HFF-Myc (cell line): ENCODE data around the gene ST6GALNAC3.
"Not testable (repeated sequence)": the region's sequence is repeated elsewhere in the genome, so short reads cannot be mapped to it uniquely, and the experiment has no call there.

Experiments used
- DNase-seq: peaks from one replicate; pipeline ENCODE4 v3.0.0-alpha.2; 2011; ENCODE audit warnings: low read depth; ENCODE audit errors: extremely low read depth
- H3K4me3 ChIP-seq: replicated peaks from 2 replicates; pipeline ENCODE4 v1.5.1; 2011; ENCODE audit warnings: low read depth, mild to moderate bottlenecking, control low read depth, low read length
- TF ChIP-seq, protein P1 (sequence below): IDR thresholded peaks from 2 replicates; pipeline ENCODE4 v1.5.1; 2012; ENCODE audit warnings: mild to moderate bottlenecking, low read depth, low read length, control low read depth; ENCODE audit errors: missing control alignments

Gene ST6GALNAC3

GRCh38 chr1:76640723-76641122 is 566.2 kb downstream of the ST6GALNAC3 start:
- H3K4me3 ChIP-seq: no peak overlapping the region
- no peak for DNase-seq
- TF ChIP-seq, protein P1, sequence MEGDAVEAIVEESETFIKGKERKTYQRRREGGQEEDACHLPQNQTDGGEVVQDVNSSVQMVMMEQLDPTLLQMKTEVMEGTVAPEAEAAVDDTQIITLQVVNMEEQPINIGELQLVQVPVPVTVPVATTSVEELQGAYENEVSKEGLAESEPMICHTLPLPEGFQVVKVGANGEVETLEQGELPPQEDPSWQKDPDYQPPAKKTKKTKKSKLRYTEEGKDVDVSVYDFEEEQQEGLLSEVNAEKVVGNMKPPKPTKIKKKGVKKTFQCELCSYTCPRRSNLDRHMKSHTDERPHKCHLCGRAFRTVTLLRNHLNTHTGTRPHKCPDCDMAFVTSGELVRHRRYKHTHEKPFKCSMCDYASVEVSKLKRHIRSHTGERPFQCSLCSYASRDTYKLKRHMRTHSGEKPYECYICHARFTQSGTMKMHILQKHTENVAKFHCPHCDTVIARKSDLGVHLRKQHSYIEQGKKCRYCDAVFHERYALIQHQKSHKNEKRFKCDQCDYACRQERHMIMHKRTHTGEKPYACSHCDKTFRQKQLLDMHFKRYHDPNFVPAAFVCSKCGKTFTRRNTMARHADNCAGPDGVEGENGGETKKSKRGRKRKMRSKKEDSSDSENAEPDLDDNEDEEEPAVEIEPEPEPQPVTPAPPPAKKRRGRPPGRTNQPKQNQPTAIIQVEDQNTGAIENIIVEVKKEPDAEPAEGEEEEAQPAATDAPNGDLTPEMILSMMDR: no peak

GRCh38 chr1:76644139-76644538 is 569.6 kb downstream of the ST6GALNAC3 start:
- TF ChIP-seq, protein P1: no peak
- no peak overlapping the region for H3K4me3 ChIP-seq
- no peak for DNase-seq

DNA sequence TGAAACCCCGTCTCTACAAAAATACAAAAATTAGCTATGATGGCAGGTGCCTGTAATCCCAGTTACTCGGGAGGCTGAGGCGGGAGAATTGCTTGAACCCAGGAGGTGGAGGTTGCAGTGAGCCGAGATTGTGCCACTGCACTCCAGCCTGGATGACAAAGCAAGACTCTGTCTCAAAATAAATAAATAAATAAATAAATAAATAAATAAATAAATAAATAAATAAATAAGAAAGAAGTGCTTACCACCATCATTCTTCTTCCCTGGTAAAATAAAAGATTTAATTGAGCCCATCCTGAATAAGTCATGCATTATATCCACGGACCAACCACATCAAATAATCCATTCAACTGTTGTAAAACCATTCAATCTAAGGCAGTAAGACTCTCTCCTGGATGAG is 578.3 kb downstream of the ST6GALNAC3 start:
- DNase-seq, H3K4me3 ChIP-seq: not testable (repeated sequence)

DNA sequence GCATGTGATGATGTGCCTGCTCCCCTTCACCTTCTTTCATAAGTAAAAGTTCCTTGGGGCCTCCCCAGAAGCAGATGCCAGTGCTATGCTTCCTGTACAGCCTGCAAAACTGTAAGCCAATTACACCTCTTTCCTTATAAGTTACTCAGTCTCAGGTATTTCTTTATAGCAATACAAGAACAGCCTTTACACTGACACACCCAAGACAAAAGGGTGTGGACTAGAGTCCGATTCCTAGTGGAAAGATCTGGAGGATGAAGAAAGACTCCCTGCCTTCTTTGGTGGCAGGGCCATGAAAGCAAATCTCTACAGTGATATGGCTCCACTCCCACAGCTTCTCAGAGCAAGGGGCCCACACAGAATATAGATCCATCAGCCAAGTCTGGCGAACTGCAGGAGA is 583.1 kb downstream of the ST6GALNAC3 start:
- no peak for DNase-seq
- no peak overlapping the region for H3K4me3 ChIP-seq
- TF ChIP-seq, protein P1: no peak

- H3K4me3 ChIP-seq: no peak overlapping the region
- TF ChIP-seq, protein P1: no peak
- no peak for DNase-seq
Measured at GRCh38 chr1:76659171-76659940, 584.8 kb downstream of the ST6GALNAC3 start.

GRCh38 chr1:76661531-76661930 is 587.0 kb downstream of the ST6GALNAC3 start:
- TF ChIP-seq, protein P1: no peak
- no peak for DNase-seq
- H3K4me3 ChIP-seq: no peak overlapping the region

DNA sequence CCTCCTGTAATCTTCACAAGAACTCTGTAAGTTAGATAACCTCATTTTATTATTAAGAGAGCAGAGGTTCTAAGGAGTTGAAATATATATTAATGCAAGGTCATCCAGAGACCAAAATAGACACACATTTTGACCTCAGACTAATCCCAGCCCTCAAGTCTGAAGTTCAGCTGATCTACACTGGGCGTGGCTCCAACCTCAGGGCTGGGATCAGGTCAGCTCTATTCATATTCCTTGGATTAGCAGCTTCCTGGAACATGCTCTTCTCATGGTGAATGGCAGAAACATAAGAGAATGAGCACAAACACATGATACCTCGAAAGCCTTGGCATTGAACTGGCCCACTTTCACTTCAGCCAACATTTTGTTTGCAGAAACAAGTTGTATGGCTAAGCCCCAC is 592.0 kb downstream of the ST6GALNAC3 start:
- DNase-seq: no peak
- TF ChIP-seq, protein P1: no peak

More for the DNA sequence above, 592.0 kb downstream of the ST6GALNAC3 start:
- H3K4me3 ChIP-seq: no peak overlapping the region
